ENCODE results near the gene ACOT9. TPM values are rescaled to one million over a fixed set of nuclear protein-coding genes. Genes with fewer than 3 reads are reported as not detected.
"Not testable (repeated sequence)": the region's sequence is repeated elsewhere in the genome, so short reads cannot be mapped to it uniquely, and the experiment has no call there.

The ACOT9 gene
- total RNA-seq, 2 experiments from 2014 or later: 31.7 to 39.9 TPM

- Mint-ChIP-seq H3K27me3 (no peaks in the 10 kb centered on the region), H3K9me3 (ENCODE audit: low read depth) (no peaks in the 10 kb centered on the region), H3K4me1 (peaks cover 2% of the 10 kb centered on the region), H3K27ac (no peak overlapping the region), H3K4me3 (peak overlapping the region; percentile 40), H3K36me3 (ENCODE audit: low read depth) (peaks cover 19% of the 10 kb centered on the region)
- intact Hi-C loops (cut with DNase I, micrococcal nuclease): no loop called here
- DNase-seq (peak; percentile 34), ATAC-seq (peak; percentile 68)
- ChIA-PET CTCF (interaction anchor here (0.9 to 2.6 kb wide), 2 partner anchors 192 to 202 kb away, joined by 3 to 15 read pairs; no protein-coding TSS in a partner anchor), POLR2A (interaction anchor here (1.1 kb wide), 1 partner anchor 83 kb away, joined by 6 read pairs; the partner anchor contains the start of gene SAT1)
Measured at GRCh38 chrX:23699636-23700194, 43.4 kb downstream of the ACOT9 start.

GRCh38 chrX:23694606-23695005 is 48.5 kb downstream of the ACOT9 start:
- no peak overlapping the region for H3K27ac Mint-ChIP-seq
- intact Hi-C loops (cut with DNase I, micrococcal nuclease): loop anchor here (1.0 to 2.0 kb wide), 2 partner anchors 88 to 208 kb away; partner anchors contain the start of gene SAT1 (in 1 of the 2)
- CTCF ChIA-PET: interaction anchor here (0.8 to 2.9 kb wide), 4 partner anchors 89 to 213 kb away, joined by 4 to 24 read pairs (median 4); partner anchors contain the start of genes APOO, CXorf58 and SAT1
- no peaks in the 10 kb centered on the region for H3K36me3 Mint-ChIP-seq (ENCODE audit: low read depth)
- POLR2A ChIA-PET: no interaction called here
- H3K27me3 Mint-ChIP-seq: no peaks in the 10 kb centered on the region
- ATAC-seq: peak; percentile 55
- H3K9me3 Mint-ChIP-seq (ENCODE audit: low read depth): no peaks in the 10 kb centered on the region
- no peak overlapping the region for H3K4me3 Mint-ChIP-seq
- no peaks in the 10 kb centered on the region for H3K4me1 Mint-ChIP-seq
- DNase-seq: peak; percentile 60

- no peak overlapping the region for H3K27ac Mint-ChIP-seq
- H3K4me1 Mint-ChIP-seq: no peaks in the 10 kb centered on the region
- no peak for DNase-seq
- no peaks in the 10 kb centered on the region for H3K36me3 Mint-ChIP-seq (ENCODE audit: low read depth)
- intact Hi-C loops (cut with DNase I, micrococcal nuclease): no loop called here
- ATAC-seq: no peak
- no peak overlapping the region for H3K4me3 Mint-ChIP-seq
- ChIA-PET CTCF (interaction anchor here (2.9 kb wide), 1 partner anchor 210 kb away, joined by 24 read pairs; no protein-coding TSS in a partner anchor), POLR2A (no interaction called here)
- H3K9me3 Mint-ChIP-seq (ENCODE audit: low read depth): no peaks in the 10 kb centered on the region
- H3K27me3 Mint-ChIP-seq: no peaks in the 10 kb centered on the region
Measured at GRCh38 chrX:23692166-23692565, 50.9 kb downstream of the ACOT9 start.

GRCh38 chrX:23676486-23676885 is 66.6 kb downstream of the ACOT9 start:
- H3K36me3 Mint-ChIP-seq (ENCODE audit: low read depth): peaks cover 17% of the 10 kb centered on the region
- CTCF ChIA-PET; H3K4me1 Mint-ChIP-seq; intact Hi-C loops (cut with DNase I, micrococcal nuclease); DNase-seq; H3K9me3 Mint-ChIP-seq (ENCODE audit: low read depth); H3K4me3 Mint-ChIP-seq; ATAC-seq; H3K27ac Mint-ChIP-seq; H3K27me3 Mint-ChIP-seq: not testable (repeated sequence)
- POLR2A ChIA-PET: interaction anchor here (0.6 kb wide), 1 partner anchor 174 kb away, joined by 4 read pairs; no protein-coding TSS in a partner anchor

GRCh38 chrX:23673108-23673507 is 70.0 kb downstream of the ACOT9 start:
- Mint-ChIP-seq H3K27me3 (no peaks in the 10 kb centered on the region), H3K4me3 (no peak overlapping the region), H3K4me1 (peaks cover 17% of the 10 kb centered on the region), H3K9me3 (ENCODE audit: low read depth) (no peaks in the 10 kb centered on the region), H3K36me3 (ENCODE audit: low read depth) (peaks cover 23% of the 10 kb centered on the region), H3K27ac (no peak overlapping the region)
- ATAC-seq (no peak), DNase-seq (no peak)
- intact Hi-C loops (cut with DNase I, micrococcal nuclease): no loop called here
- CTCF ChIA-PET: interaction anchor here (0.7 to 2.3 kb wide), 3 partner anchors 11 to 229 kb away, joined by 3 to 9 read pairs (median 6); no protein-coding TSS in a partner anchor
- POLR2A ChIA-PET: no interaction called here

GRCh38 chrX:23670528-23670927 is 72.5 kb downstream of the ACOT9 start:
- Mint-ChIP-seq H3K36me3 (ENCODE audit: low read depth) (peaks cover 16% of the 10 kb centered on the region), H3K27ac (no peak overlapping the region), H3K4me1 (peaks cover 19% of the 10 kb centered on the region), H3K27me3 (no peaks in the 10 kb centered on the region), H3K4me3 (no peak overlapping the region), H3K9me3 (ENCODE audit: low read depth) (no peaks in the 10 kb centered on the region)
- ATAC-seq (no peak), DNase-seq (no peak)
- intact Hi-C loops (cut with DNase I, micrococcal nuclease): no loop called here
- POLR2A ChIA-PET: no interaction called here
- CTCF ChIA-PET: no interaction called here

- DNase-seq (no peak), ATAC-seq (no peak)
- POLR2A ChIA-PET: no interaction called here
- no peaks in the 10 kb centered on the region for H3K9me3 Mint-ChIP-seq (ENCODE audit: low read depth)
- peak overlapping the region; percentile 83 for H3K4me3 Mint-ChIP-seq
- H3K27ac Mint-ChIP-seq: peak overlapping the region; percentile 92
- peaks cover 31% of the 10 kb centered on the region for H3K4me1 Mint-ChIP-seq
- H3K36me3 Mint-ChIP-seq (ENCODE audit: low read depth): peaks cover 15% of the 10 kb centered on the region
- no peaks in the 10 kb centered on the region for H3K27me3 Mint-ChIP-seq
- intact Hi-C loops (cut with DNase I, micrococcal nuclease): loop anchor here (2.0 to 10.0 kb wide), 5 partner anchors 356 to 1016 kb away; partner anchors contain the start of gene KLHL15 (in 1 of the 2)
- CTCF ChIA-PET: interaction anchor here (1.6 kb wide), 1 partner anchor 234 kb away, joined by 3 read pairs; no protein-coding TSS in a partner anchor
Measured at GRCh38 chrX:23668335-23668734, 74.7 kb downstream of the ACOT9 start.

- CTCF ChIA-PET: interaction anchor here (0.5 to 1.6 kb wide), 3 partner anchors 21 to 235 kb away, joined by 3 to 5 read pairs (median 3); no protein-coding TSS in a partner anchor
Measured at GRCh38 chrX:23667239-23668177, 75.6 kb downstream of the ACOT9 start, which contains the start of gene PRDX4. Gene PRDX4, plus strand, starts transcription at chrX:23667493. Its CDS starts 78 bp downstream, at chrX:23667571.

GRCh38 chrX:23666282-23666681 is 76.8 kb downstream of the ACOT9 start:
- intact Hi-C loops (cut with DNase I, micrococcal nuclease): loop anchor here (2.0 to 10.0 kb wide), 6 partner anchors 29 to 1725 kb away; partner anchors contain the start of genes KLHL15 (in 1 of the 2) and SMS (in 1 of the 2)
- CTCF ChIA-PET: interaction anchor here (0.6 kb wide), 1 partner anchor 84 kb away, joined by 3 read pairs; no protein-coding TSS in a partner anchor
- no peak for ATAC-seq
- H3K27me3 Mint-ChIP-seq: no peaks in the 10 kb centered on the region
- DNase-seq: no peak
- peaks cover 5% of the 10 kb centered on the region for H3K36me3 Mint-ChIP-seq (ENCODE audit: low read depth)
- H3K4me1 Mint-ChIP-seq: peaks cover 47% of the 10 kb centered on the region
- POLR2A ChIA-PET: no interaction called here
- H3K27ac Mint-ChIP-seq: peak overlapping the region; percentile 51
- peak overlapping the region; percentile 83 for H3K4me3 Mint-ChIP-seq
- no peaks in the 10 kb centered on the region for H3K9me3 Mint-ChIP-seq (ENCODE audit: low read depth)

More at GRCh38 chrX:23667239-23668177, 75.6 kb downstream of the ACOT9 start, which contains the start of gene PRDX4:
- H3K4me1 Mint-ChIP-seq: peaks cover 35% of the 10 kb centered on the region
- H3K27ac Mint-ChIP-seq: peak within 1 kb of the TSS; percentile 92
- ATAC-seq (peak; percentile 67), DNase-seq (peak; percentile 90)
- intact Hi-C loops (cut with DNase I, micrococcal nuclease): loop anchor here (1.0 to 10.0 kb wide), 10 partner anchors 31 to 1727 kb away; partner anchors contain the start of genes APOO (in 1 of the 2), EIF2S3 (in 1 of the 2), KLHL15 (in 1 of the 2) and SMS (in 1 of the 2)
- H3K27me3 Mint-ChIP-seq: no peaks in the 10 kb centered on the region
- POLR2A ChIA-PET: interaction anchor here (0.9 kb wide), 1 partner anchor 116 kb away, joined by 3 read pairs; the partner anchor contains the start of gene SAT1
- peaks cover 9% of the 10 kb centered on the region for H3K36me3 Mint-ChIP-seq (ENCODE audit: low read depth)
- no peaks in the 10 kb centered on the region for H3K9me3 Mint-ChIP-seq (ENCODE audit: low read depth)
- H3K4me3 Mint-ChIP-seq: peak within 1 kb of the TSS; percentile 83

- H3K27me3 Mint-ChIP-seq: no peaks in the 10 kb centered on the region
- intact Hi-C loops (cut with DNase I, micrococcal nuclease): loop anchor here (10.0 kb wide), 3 partner anchors 360 to 1020 kb away; partner anchors contain the start of gene KLHL15 (in 1 of the 2)
- no peak overlapping the region for H3K27ac Mint-ChIP-seq
- no peak overlapping the region for H3K4me3 Mint-ChIP-seq
- ChIA-PET POLR2A (interaction anchor here (0.5 to 0.6 kb wide), 2 partner anchors 120 to 343 kb away, joined by 3 to 4 read pairs; no protein-coding TSS in a partner anchor), CTCF (interaction anchor here (1.1 kb wide), 1 partner anchor 73 kb away, joined by 3 read pairs; no protein-coding TSS in a partner anchor)
- DNase-seq (no peak), ATAC-seq (no peak)
- peaks cover 52% of the 10 kb centered on the region for H3K4me1 Mint-ChIP-seq
- no peaks in the 10 kb centered on the region for H3K9me3 Mint-ChIP-seq (ENCODE audit: low read depth)
- H3K36me3 Mint-ChIP-seq (ENCODE audit: low read depth): peaks cover 4% of the 10 kb centered on the region
Measured at GRCh38 chrX:23664496-23664895, 78.6 kb downstream of the ACOT9 start.
